CD14-positive monocyte (primary cell): ENCODE results near the gene PDE4D. TPM values are rescaled to one million over a fixed set of nuclear protein-coding genes. Genes with fewer than 3 reads are reported as not detected.
"Not testable (repeated sequence)": the region's sequence is repeated elsewhere in the genome, so short reads cannot be mapped to it uniquely, and the experiment has no call there.

ENCODE experiments used
- DNase-seq, 3 donors: peaks; one replicate each; pipeline ENCODE4 v3.0.0-alpha.2; 2011 to 2022
- H2AFZ ChIP-seq: 2 replicates; pipeline ENCODE4 v1.6.0; 2012; ENCODE audit warnings: mild to moderate bottlenecking, low read depth, low read length, inconsistent platforms; ENCODE audit not compliant: insufficient read depth, poor library complexity, severe bottlenecking
- H3K27ac ChIP-seq, 2 donors: 1 replicate in 1 of 2; 2 replicates in 1 of 2; pipeline ENCODE4 v1.5.1; 2012 to 2013; ENCODE audit warnings: low read length in 2 of 2, control low read depth in 1 of 2, inconsistent platforms in 1 of 2, low read depth in 1 of 2, mild to moderate bottlenecking in 1 of 2
- H3K27me3 ChIP-seq, 2 donors: one replicate each; pipeline versions ENCODE4 v1.6.0 to v1.6.1; 2011 to 2013; ENCODE audit warnings: low read length in 2 of 2; ENCODE audit not compliant: control insufficient read depth in 2 of 2, insufficient read depth in 2 of 2
- H3K36me3 ChIP-seq, 2 donors: replicated peaks in 1 of 2; 1 replicate in 1 of 2; 2 replicates in 1 of 2; pipeline versions ENCODE4 v1.5.1 to v1.6.1; 2012 to 2013; ENCODE audit warnings: low read length in 2 of 2, control low read depth in 1 of 2, inconsistent platforms in 1 of 2, mild to moderate bottlenecking in 1 of 2; ENCODE audit not compliant: insufficient read depth in 2 of 2, control insufficient read depth in 1 of 2
- H3K4me1 ChIP-seq, 2 donors: 1 replicate in 1 of 2; 2 replicates in 1 of 2; pipeline versions ENCODE4 v1.5.1 to v1.6.1; 2012 to 2013; ENCODE audit warnings: low read length in 2 of 2, control low read depth in 1 of 2, inconsistent platforms in 1 of 2, mild to moderate bottlenecking in 1 of 2, moderate library complexity in 1 of 2; ENCODE audit not compliant: insufficient read depth in 2 of 2, control insufficient read depth in 1 of 2
- H3K4me2 ChIP-seq: replicated peaks from 2 replicates; pipeline ENCODE3; 2012; ENCODE audit warnings: low read length, moderate library complexity, mild to moderate bottlenecking; ENCODE audit not compliant: poor library complexity, severe bottlenecking; ENCODE audit errors: extremely low read depth
- H3K4me3 ChIP-seq, 3 experiments: fragments of 200-600 bp in 1 of 3; sonication (generic) in 1 of 3; replicated peaks in 1 of 3; 1 replicate in 2 of 3; 2 replicates in 1 of 3; pipeline ENCODE4 v1.5.1; 2011 to 2013; ENCODE audit warnings: low read length in 3 of 3, mild to moderate bottlenecking in 3 of 3, control low read depth in 2 of 3, low read depth in 2 of 3, inconsistent platforms in 1 of 3, moderate library complexity in 1 of 3
- H3K79me2 ChIP-seq: 2 replicates; pipeline ENCODE4 v1.6.0; 2012; ENCODE audit warnings: mild to moderate bottlenecking, control low read depth, inconsistent platforms, low read length, moderate library complexity; ENCODE audit not compliant: insufficient read depth
- H3K9ac ChIP-seq: 2 replicates; pipeline ENCODE4 v1.6.0; 2017; ENCODE audit warnings: low read length, mild to moderate bottlenecking; ENCODE audit not compliant: insufficient read depth, poor library complexity, severe bottlenecking
- H3K9me3 ChIP-seq, 2 donors: replicated peaks in 1 of 2; 1 replicate in 1 of 2; 2 replicates in 1 of 2; pipeline versions ENCODE4 v1.5.1 to v1.6.1; 2012 to 2013; ENCODE audit warnings: low read length in 2 of 2, control low read depth in 1 of 2; ENCODE audit not compliant: control insufficient read depth in 1 of 2, insufficient read depth in 1 of 2
- H4K20me1 ChIP-seq: 2 replicates; pipeline ENCODE4 v1.6.0; 2012; ENCODE audit warnings: mild to moderate bottlenecking, low read length, control low read depth, moderate library complexity; ENCODE audit not compliant: insufficient read depth
- H3K27ac Mint-ChIP-seq, 7 donors: one replicate each; pipeline ENCODE4 v1.8.0; 2020; ENCODE audit warnings: mild to moderate bottlenecking in 7 of 7, mixed read lengths in 7 of 7, moderate library complexity in 6 of 7, inconsistent platforms in 2 of 7
- H3K27me3 Mint-ChIP-seq, 3 donors: one replicate each; pipeline ENCODE4 v1.8.0; 2021 to 2022; ENCODE audit warnings: low read depth in 3 of 3, mild to moderate bottlenecking in 3 of 3, mixed read lengths in 3 of 3, moderate library complexity in 3 of 3, inconsistent platforms in 1 of 3
- H3K36me3 Mint-ChIP-seq, 2 donors: one replicate each; pipeline ENCODE4 v1.8.0; 2020; ENCODE audit warnings: mixed read lengths in 2 of 2, inconsistent platforms in 1 of 2, mild to moderate bottlenecking in 1 of 2
- H3K4me1 Mint-ChIP-seq: one replicate; pipeline ENCODE4 v1.8.0; 2020; ENCODE audit warnings: mild to moderate bottlenecking, mixed read lengths
- H3K4me3 Mint-ChIP-seq, 2 donors: one replicate each; pipeline ENCODE4 v1.8.0; 2020; ENCODE audit warnings: mild to moderate bottlenecking in 2 of 2, mixed read lengths in 2 of 2, moderate library complexity in 1 of 2
- H3K9me3 Mint-ChIP-seq, 7 donors: one replicate each; pipeline ENCODE4 v1.8.0; 2020 to 2022; ENCODE audit warnings: mixed read lengths in 7 of 7, mild to moderate bottlenecking in 6 of 7, moderate library complexity in 6 of 7, inconsistent platforms in 2 of 7
- whole genome bisulfite sequencing: methylation state at CpG from one replicate; pipeline ENCODE4 v1.1.5; 2013; ENCODE audit warnings: missing lambda C conversion rate; ENCODE audit not compliant: insufficient coverage; 5-methylcytosine and 5-hydroxymethylcytosine counted together
- intact Hi-C, 2 donors: fragments of 100-400 bp; cut with micrococcal nuclease; formaldehyde crosslinking; loops; one replicate each; pipeline versions ENCODE4 v1.15.0 to v1.15.1; 2023
- polyA plus RNA-seq, 3 donors: library from polyadenylated mRNA; depleted of rRNA in 1 of 3; unstranded in 2 of 3; stranded (reverse) in 1 of 3; fragments of 300-500 nt in 2 of 3; fragments of >200 nt in 1 of 3; fragmentation: Illumina TruSeq in 2 of 3; gene quantifications; 1 replicate in 2 of 3; 2 replicates in 1 of 3; pipeline ENCODE4 v1.2.3, GENCODE V29; 2012 to 2021
- TF ChIP-seq, protein P1 (sequence below): fragments of 200-600 bp; IDR thresholded peaks from one replicate; pipeline ENCODE4 v1.8.0; 2022; ENCODE audit warnings: antibody characterized with exemption, mild to moderate bottlenecking

The PDE4D gene
- polyA plus RNA-seq, 3 donors = 1.9 to 3.4 (median 2.8) TPM

DNA sequence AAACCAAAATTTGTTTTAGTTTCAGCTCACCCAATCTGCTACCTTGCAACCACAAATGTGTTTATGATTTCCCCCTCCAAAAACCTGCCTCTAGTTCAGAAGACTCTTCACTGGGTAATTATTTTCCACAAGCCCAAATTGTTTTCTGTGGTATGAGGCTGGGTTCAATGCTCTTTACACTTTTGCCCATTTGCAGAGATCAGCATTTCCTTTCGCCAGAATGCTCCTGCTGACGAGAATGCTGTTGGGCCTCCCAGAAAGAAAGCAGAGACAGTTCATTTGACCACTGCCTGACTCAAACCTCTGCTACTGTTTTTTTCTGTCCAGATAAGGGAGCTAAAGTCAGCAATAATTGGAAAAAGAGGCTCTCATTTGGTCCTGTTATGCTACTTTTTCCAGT, 427.3 kb downstream of the PDE4D start:
- no peaks in the 10 kb centered on the region for H3K4me1 Mint-ChIP-seq
- Histone ChIP-seq H3K9me3 (no peaks in the 10 kb centered on the region), H2AFZ (no peak overlapping the region), H3K4me1 (no peaks in the 10 kb centered on the region), H3K36me3 (no peaks in the 10 kb centered on the region), H3K27ac (no peak overlapping the region), H4K20me1 (no peaks in the 10 kb centered on the region), H3K4me3 (no peak overlapping the region), H3K27me3 (no peaks in the 10 kb centered on the region), H3K4me2 (no peak overlapping the region), H3K79me2 (no peaks in the 10 kb centered on the region), H3K9ac (no peak overlapping the region)
- H3K27ac Mint-ChIP-seq = no peak overlapping the region
- WGBS = 89% methylated on average over 2 of the region's 2 CpGs
- TF ChIP-seq, protein P1, sequence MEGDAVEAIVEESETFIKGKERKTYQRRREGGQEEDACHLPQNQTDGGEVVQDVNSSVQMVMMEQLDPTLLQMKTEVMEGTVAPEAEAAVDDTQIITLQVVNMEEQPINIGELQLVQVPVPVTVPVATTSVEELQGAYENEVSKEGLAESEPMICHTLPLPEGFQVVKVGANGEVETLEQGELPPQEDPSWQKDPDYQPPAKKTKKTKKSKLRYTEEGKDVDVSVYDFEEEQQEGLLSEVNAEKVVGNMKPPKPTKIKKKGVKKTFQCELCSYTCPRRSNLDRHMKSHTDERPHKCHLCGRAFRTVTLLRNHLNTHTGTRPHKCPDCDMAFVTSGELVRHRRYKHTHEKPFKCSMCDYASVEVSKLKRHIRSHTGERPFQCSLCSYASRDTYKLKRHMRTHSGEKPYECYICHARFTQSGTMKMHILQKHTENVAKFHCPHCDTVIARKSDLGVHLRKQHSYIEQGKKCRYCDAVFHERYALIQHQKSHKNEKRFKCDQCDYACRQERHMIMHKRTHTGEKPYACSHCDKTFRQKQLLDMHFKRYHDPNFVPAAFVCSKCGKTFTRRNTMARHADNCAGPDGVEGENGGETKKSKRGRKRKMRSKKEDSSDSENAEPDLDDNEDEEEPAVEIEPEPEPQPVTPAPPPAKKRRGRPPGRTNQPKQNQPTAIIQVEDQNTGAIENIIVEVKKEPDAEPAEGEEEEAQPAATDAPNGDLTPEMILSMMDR = no peak
- peaks cover 0 to 2% (median 0%) of the 10 kb centered on the region in 3 donors for H3K27me3 Mint-ChIP-seq
- peaks cover 0 to 3% of the 10 kb centered on the region in 2 donors for H3K36me3 Mint-ChIP-seq
- intact Hi-C loops = no loop called here
- H3K9me3 Mint-ChIP-seq = peaks cover 0 to 3% (median 0%) of the 10 kb centered on the region in 7 donors
- no peak overlapping the region for H3K4me3 Mint-ChIP-seq
- DNase-seq = no peak

DNA sequence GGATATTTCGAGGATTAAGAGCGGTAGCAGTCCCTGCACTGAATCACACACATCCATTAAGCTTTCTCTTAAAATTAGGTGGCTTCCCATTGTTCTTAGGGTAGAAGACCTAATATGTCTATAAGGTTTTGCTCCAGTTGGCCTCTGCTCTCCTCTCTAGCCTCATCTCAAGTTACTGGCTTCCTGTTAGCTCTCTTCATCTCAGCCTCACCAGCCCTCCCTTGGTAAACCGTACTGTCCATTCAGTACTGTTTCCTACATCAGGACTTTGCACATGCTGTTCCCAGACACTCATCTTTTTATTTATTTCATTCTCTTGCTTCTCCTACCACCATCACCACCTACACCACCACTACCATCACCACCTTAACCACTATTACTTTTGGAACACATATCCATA, 428.6 kb downstream of the PDE4D start:
- Histone ChIP-seq H3K79me2 (no peaks in the 10 kb centered on the region), H3K4me2 (no peak overlapping the region), H2AFZ (no peak overlapping the region), H3K9ac (no peak overlapping the region), H3K27ac (no peak overlapping the region), H3K27me3 (no peaks in the 10 kb centered on the region), H3K4me1 (no peaks in the 10 kb centered on the region), H3K36me3 (no peaks in the 10 kb centered on the region), H4K20me1 (no peaks in the 10 kb centered on the region), H3K9me3 (no peaks in the 10 kb centered on the region), H3K4me3 (no peak overlapping the region)
- Mint-ChIP-seq H3K4me3 (no peak overlapping the region), H3K27ac (no peak overlapping the region), H3K9me3 (peaks cover 0 to 3% (median 0%) of the 10 kb centered on the region in 7 donors), H3K36me3 (peaks cover 0 to 3% of the 10 kb centered on the region in 2 donors), H3K4me1 (no peaks in the 10 kb centered on the region), H3K27me3 (peaks cover 0 to 2% (median 0%) of the 10 kb centered on the region in 3 donors)
- WGBS = 100% methylated on average over 1 of the region's 3 CpGs
- TF ChIP-seq, protein P1 = no peak
- DNase-seq = no peak
- intact Hi-C loops = no loop called here

DNA sequence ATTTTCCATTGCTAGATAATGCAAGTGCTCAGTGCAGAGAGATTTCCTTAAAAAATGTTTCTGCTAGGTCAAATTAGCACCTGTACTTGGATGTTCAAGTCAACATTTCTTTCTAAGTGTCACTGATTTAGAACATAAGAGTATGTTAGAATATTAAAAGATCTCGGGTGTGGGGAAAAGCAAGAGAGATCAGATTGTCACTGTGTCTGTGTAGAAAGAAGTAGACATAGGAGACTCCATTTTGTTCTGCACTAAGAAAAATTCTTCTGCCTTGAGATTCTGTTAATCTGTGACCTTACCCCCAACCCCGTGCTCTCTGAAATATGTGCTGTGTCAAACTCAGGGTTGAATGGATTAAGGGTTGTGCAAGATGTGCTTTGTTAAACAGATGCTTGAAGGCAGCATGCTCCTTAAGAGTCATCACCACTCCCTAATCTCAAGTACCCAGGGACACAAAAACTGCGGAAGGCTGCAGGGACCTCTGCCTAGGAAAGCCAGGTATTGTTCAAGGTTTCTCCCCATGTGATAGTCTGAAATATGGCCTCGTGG, 429.8 kb downstream of the PDE4D start:
- H3K4me2 ChIP-seq, H3K36me3 Mint-ChIP-seq, H3K4me1 Mint-ChIP-seq, H3K27ac Mint-ChIP-seq, H3K27ac ChIP-seq, H3K9me3 ChIP-seq, H3K4me1 ChIP-seq, intact Hi-C loops, H3K27me3 Mint-ChIP-seq, H3K36me3 ChIP-seq, H4K20me1 ChIP-seq, H3K79me2 ChIP-seq, H3K9me3 Mint-ChIP-seq, H3K4me3 ChIP-seq, H2AFZ ChIP-seq, H3K9ac ChIP-seq, DNase-seq, H3K4me3 Mint-ChIP-seq, H3K27me3 ChIP-seq: not testable (repeated sequence)
- WGBS = no CpG with 5 or more reads among the region's 4 CpGs
